G401 (cell line): ENCODE measurements around the gene CALM1. TPM values are rescaled to one million over a fixed set of nuclear protein-coding genes. Genes with fewer than 3 reads are reported as not detected.
"Not testable (repeated sequence)": the region's sequence is repeated elsewhere in the genome, so short reads cannot be mapped to it uniquely, and the experiment has no call there.

Source experiments
- DNase-seq: peaks from one replicate; pipeline ENCODE4 v3.0.0-alpha.2; 2015; ENCODE audit warnings: low spot score
- in situ Hi-C: cut with HindIII; loops from 2 replicates; pipeline ENCODE4 v1.10.0; 2016; ENCODE audit warnings: low sequenced_read_pairs, mixed read lengths
- total RNA-seq: library from RNA; depleted of rRNA; stranded (reverse); fragments of >200 nt; shearing (Covaris generic); gene quantifications from 2 replicates; pipeline ENCODE4 v1.2.3, GENCODE V29; 2014

The CALM1 gene
- total RNA-seq, 1 experiment from 2014 or later, result 239 TPM

- in situ Hi-C loops, result no loop called here
- DNase-seq, result peak; percentile 86
Measured at GRCh38 chr14:90382491-90383125, 14.2 kb upstream of the CALM1 start.

DNA sequence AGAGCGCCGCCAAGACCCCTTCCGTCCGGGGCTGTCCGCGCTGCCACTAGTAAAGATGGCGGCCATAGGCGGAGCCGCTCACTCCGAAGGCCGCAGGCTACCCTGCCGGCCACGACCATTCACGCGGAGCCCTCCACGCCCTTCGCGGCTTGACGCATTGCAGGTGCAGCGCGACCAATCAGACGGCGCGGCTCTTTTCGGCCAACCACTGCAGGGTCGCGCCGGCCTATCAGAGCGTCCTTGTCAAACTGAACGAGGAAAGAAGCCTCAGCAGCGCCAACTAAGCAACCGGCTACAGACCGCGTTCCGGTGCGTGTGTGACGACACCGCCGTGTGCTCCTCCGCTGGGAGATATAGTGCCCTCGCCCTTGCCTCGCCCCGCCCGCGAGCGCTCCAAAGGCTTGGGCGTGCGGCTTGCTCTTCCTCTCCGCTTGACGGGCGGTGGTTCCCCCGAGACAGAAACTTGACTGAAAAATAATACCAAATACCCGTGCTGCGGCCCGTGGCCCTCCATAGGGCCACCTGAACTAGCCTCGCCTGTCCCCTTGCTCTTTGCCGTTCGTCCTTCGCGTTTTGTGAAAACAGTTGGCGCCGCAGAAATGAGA lies 13.6 kb upstream of the CALM1 start:
- DNase-seq, result peak; percentile 99
- in situ Hi-C loops, result no loop called here

DNA sequence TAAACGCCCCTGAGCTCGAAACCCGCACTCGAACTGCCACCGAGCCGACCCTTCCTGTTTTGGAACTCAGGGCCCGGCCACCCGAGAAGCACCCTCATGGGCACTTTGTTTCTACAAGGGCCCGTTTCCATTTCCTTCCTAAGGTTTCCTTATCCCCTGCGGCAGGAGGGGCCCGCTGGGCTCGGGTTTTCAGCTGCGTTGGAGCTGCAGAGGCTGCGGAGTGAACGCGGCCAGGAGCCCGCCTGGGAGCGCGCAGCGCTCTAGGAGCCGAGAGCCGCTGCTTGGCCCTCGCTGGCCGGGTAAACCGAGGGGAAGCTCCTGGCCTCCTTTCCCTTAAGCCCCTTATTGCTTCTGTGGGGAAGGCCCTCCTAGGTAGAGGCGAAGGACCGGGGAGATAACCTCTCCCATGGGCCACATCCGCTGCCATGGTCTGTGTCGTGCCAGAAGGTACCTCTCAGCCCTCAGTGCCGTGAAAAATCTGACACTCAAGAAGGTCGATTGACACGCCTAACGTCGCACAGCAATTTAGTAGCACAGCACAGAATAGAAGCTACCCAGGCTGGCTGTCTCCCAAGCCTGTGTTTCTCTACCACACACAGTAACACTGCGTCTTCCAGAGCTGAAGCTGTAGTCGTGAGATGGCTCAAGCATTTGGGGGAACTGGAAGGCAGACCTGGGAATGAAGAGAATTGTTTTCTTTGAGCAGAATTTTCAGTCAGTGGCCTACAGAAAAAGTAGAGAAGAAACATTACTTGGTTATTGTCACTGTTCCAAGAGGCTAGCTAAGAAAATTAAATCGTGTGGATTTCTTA lies 12.9 kb upstream of the CALM1 start:
- DNase-seq, result peak; percentile 82

GRCh38 chr14:90384543-90384911 lies 12.3 kb upstream of the CALM1 start:
- in situ Hi-C loops, result no loop called here

More for the DNA sequence above, 12.9 kb upstream of the CALM1 start:
- in situ Hi-C loops, result no loop called here

GRCh38 chr14:90386321-90386720 lies 10.5 kb upstream of the CALM1 start:
- in situ Hi-C loops, result no loop called here
- no peak for DNase-seq

More at GRCh38 chr14:90384543-90384911, 12.3 kb upstream of the CALM1 start:
- DNase-seq, result no peak

DNA sequence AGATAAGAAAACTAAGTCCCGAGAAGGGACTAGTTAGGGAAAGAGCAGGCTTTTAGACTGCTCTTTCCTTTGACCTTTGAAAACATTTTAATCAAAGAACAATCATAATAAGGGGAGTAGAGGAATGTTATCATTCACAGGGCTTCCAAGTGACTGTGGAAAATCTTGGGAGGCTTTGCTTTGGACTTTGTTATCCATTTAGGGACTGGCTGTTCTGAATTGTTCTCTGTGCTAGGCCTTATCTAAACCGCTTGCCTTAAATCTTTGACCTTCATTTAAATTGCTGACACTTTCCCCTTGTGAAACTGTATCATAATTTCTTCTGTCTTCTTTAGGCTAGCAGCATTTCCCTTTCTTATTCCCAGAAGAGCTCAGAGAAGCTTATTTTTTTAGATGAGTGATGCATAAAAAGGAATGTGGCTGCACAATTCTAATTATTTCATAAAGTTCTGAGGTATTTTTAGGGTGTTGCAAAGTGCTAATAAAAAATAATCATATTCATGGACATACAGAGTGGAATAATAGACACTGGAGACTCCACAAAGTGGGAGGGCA lies 9.5 kb upstream of the CALM1 start:
- in situ Hi-C loops, result no loop called here

GRCh38 chr14:90388437-90388836 lies 8.4 kb upstream of the CALM1 start:
- DNase-seq, result no peak

More for the DNA sequence above, 9.5 kb upstream of the CALM1 start:
- no peak for DNase-seq

GRCh38 chr14:90388982-90389381 lies 7.8 kb upstream of the CALM1 start:
- DNase-seq, result no peak
- in situ Hi-C loops, result no loop called here

More at GRCh38 chr14:90388437-90388836, 8.4 kb upstream of the CALM1 start:
- in situ Hi-C loops, result no loop called here

DNA sequence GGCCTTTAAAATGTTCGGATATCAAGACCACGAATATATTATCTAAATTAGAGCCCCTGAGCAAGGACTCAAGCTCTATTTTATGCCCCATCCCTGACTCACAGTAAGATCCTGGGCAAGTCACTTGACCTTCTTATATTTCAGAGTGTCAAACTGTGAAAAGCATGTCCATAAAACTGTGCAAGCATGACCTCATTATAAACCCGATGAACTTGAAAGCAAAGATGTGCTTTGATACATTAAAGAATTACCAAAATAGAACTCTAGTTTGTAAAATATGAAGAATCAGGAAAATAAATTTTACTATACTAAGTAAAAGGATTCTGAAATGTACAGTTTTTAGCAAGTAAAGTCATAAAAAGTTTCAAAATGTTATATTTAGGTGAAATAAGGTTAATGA lies 2.9 kb upstream of the CALM1 start:
- in situ Hi-C loops, result no loop called here
- no peak for DNase-seq

DNA sequence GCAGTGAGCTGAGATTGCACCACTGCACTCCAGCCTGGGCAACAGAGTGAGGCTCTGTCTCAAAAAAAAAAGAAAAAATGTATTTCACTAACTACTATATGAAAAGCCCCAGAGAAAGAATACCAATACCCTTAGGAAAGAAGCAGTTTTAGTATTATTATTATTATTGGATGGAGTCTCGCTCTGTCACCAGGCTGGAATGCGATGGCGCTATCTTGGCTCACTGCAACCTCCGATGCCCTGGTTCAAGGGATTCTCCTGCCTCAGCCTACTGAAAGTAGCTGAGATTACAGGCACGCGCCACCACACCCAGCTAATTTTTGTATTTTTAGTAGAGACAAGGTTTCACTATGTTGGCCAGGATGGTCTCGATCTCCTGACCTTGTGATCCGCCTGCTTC lies 2.0 kb upstream of the CALM1 start:
- in situ Hi-C loops, DNase-seq: not testable (repeated sequence)

DNA sequence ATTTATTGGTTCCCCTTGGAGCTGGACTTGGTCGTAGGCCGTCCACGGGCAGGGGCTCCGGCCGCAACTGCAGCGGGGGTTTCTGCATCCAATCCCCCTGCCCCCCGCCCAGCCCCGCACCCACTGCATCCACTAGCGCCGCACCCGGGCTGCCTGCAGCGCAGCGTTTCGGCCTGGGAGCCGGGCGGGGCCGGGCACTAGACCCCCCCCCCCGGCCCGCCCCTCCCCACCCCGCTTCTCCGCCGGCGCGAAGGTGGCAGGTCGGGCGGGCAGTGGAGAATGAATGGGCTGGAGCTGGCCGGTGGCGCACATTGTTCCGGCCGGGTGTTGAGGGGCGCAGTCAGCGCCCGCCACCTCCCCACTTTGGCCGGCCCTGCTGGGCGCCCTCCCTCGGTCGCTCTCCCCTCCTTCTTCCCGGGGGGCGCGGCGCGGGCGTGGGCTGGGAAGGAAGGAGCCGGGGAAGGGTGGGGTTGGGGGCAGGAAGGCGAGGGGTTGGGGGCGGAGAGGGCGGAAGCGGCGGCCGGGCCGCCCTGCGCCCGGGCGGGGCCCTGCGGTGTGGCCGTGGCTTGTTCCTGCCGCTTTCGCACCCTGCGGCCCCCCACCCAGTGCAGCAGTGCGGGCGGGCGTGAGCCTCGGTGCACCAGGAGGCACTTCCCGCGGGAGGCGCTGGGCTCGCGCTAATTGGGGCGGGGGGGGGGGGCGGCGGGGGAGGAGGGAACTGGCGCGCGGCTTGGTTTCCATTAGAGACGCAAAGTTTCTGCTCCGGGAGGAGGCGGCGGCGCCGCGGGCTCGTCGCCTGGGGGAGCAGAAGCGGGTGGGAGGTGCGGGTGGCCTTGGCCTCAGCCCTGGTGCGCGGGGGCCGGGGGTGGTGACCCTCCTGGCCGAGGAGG lies 841 bp downstream of the CALM1 start:
- peak; percentile 26 for DNase-seq
- in situ Hi-C loops, result no loop called here

DNA sequence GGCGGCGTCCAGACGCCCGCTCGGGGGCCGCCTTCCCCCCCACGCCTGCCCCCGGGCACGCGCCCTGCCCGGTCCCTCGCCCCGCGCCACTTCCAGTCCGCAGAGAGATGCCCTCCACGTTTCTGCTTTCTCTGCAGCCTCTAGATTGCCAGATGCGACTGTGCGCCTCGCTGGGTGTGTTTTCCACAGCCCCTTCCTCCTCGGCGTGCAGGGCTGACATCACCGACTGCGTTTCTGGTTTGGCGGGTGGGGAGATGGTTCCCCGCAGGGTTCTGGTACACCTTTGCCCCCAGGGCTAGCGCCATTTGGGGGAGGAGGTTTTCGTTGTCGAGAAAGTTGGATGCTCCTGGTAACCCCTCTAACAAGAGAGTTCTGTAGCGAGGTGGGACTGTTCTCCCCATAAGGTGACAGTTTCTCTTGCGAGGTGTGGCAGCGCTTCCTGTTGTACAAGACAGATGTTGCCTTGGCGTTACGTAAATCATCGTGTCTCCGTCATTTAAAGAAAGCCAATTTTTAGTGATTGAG lies 1.5 kb downstream of the CALM1 start:
- peak; percentile 47 for DNase-seq
- in situ Hi-C loops, result no loop called here

DNA sequence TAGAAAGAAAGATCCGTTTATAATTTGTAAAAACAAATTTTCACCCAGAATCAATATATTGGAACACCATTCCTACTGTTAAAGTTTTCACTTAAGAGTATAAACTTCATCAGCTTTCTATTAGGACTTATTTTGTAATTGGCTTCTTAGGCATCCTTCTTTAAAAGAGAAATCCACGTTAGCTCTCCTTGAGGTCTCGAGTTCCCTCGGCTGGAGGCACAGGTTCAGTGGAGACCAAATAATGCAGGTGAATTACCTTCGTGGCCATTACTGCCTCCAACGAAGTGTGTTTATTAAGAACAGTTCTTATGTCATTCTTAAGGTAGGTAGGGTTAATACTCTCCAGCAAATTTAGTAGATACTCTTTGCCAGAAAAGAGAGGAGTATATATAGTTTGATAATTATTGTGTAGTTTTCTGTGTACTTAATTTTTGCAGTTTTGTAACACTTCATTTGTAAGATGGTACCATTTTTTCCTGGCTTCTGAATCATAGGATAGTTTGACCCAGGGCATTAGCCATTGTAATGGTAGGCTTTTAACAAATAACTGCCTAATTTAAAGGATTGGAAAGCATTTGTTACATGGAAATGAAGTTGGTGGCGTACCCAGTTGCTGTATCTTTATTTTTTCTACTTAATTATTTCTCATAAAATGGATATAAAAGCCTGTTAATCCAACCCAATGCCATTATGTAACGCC lies 2.2 kb downstream of the CALM1 start:
- in situ Hi-C loops, result no loop called here
- peak; percentile 56 for DNase-seq

DNA sequence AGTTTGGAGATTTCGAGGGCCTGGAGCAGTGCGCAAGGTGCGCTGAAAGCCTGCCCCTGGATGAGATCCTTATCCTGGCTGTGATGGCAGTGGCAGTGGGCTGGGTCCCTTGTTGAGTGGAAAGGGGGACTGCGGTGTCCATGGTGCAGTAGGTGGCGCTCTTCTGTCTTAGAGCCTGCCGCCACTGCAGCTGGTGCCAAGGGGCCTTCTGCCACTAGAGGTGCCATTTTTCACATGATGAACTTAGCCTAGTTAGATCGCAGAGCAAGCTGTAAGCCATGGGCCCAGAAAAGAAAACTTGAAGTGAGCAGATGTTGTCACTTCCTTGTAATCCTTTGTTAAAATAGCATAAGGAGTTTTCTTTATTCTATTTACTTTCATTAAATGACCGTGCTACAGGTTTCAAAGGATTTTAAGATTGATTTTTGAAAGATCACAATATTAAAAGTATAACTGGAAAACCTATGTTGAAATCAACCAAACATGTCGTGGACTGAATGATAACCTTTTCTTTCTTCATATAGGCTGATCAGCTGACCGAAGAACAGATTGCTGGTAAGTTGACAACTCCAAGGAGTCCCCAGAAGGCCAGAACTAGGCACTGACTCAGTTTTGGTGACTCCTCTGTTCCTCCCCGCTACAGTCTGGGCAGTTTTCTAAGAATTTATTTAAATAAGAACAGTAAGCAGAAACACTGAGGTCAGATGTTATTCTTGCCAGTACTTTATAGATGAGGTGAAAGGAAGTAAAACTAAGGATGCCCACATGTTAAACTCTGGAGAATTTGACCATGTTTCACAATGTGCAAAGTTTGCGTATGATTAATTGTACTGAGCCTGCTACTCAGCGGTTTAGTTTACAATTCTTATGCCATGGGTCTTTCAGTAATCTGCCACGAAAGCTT lies 3.0 kb downstream of the CALM1 start:
- peak; percentile 97 for DNase-seq
- in situ Hi-C loops, result no loop called here

- DNase-seq, result no peak
- in situ Hi-C loops, result no loop called here
Measured at GRCh38 chr14:90400904-90401561, 4.2 kb downstream of the CALM1 start.

DNA sequence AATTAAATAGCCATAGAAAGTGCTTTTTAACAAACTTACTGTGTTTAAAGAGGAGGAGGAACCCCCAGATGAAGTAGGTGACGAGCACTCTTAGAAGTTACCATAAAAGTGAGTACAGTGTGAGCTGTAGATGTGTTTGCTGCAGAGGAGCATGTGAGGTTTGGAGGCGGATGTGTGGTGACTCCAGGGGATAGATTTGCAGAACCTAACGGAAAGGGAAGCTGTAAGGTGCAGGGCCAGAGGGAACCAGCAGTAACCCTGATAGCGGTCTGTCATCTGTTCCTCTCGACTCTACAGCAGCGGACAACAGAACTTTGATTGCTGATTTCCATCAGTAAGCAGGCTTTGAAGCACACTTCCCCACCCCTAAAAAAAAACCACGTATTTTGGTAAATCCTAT lies 5.2 kb downstream of the CALM1 start:
- in situ Hi-C loops, result no loop called here
- DNase-seq, result no peak

- in situ Hi-C loops, result no loop called here
- DNase-seq, result peak; percentile 38
Measured at GRCh38 chr14:90403065-90403464, 6.2 kb downstream of the CALM1 start.
